ENCODE data around the gene KRTAP9-7.

The KRTAP9-7 gene

DNA sequence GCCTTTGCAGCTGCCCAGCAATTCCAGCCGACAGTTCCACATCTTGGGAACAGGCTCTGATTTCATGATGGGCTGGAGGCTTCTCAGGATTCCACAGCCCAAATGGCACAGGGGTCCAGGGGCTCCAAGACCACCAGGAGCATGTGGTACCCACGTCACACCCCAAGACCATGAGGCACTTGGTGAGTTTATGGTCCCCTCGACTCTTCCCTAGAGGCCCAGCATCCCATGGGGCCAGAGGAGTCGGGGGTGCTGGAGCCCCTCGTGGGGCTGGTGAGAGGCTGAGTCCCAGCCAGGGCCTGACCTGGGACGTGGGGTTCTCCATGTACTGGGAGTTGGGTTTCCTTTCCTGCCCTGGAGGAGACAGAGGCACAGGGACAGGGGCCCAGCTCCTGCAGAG lies 50.1 kb downstream of the KRTAP9-7 start:
- no peak overlapping the region for H3K27ac ChIP-seq (ENCODE audit: low read depth, low read length, poor library complexity, severe bottlenecking)
- H3K4me1 ChIP-seq (ENCODE audit: insufficient read depth, low read length, severe bottlenecking) = no peaks in the 10 kb centered on the region
- no peaks in the 10 kb centered on the region for H3K36me3 ChIP-seq (ENCODE audit: insufficient read depth, low read length)
- no peak overlapping the region for H2AFZ ChIP-seq (ENCODE audit: low read length)
- H3K9me3 ChIP-seq (ENCODE audit: low read length) = no peaks in the 10 kb centered on the region
- no peaks in the 10 kb centered on the region for H3F3A ChIP-seq (ENCODE audit: insufficient read depth, low read length)
- no peak overlapping the region for H3K4me2 ChIP-seq (ENCODE audit: low read length)
- H3K4me3 ChIP-seq (ENCODE audit: low read depth, low read length, poor library complexity, severe bottlenecking) = no peak overlapping the region
- H3K9me2 ChIP-seq (ENCODE audit: low read depth, low read length) = no peaks in the 10 kb centered on the region
- H3K27me3 ChIP-seq (ENCODE audit: insufficient read depth, low read length) = no peaks in the 10 kb centered on the region
- H3K79me2 ChIP-seq (ENCODE audit: insufficient read depth, low read length) = no peaks in the 10 kb centered on the region
- TF ChIP-seq EZH2 (IDR thresholded peaks at IDR 0.05; ENCODE audit: borderline replicate concordance, low read length) (no peak), CTCF (IDR thresholded peaks at IDR 0.05; ENCODE audit: low read length) (no peak)
- no peak overlapping the region for H3K9ac ChIP-seq (ENCODE audit: low read length)
- H4K20me1 ChIP-seq (ENCODE audit: insufficient read depth, low read length) = no peaks in the 10 kb centered on the region

All from OCI-LY1 (cell line).